GM19239 (cell line): ENCODE results near the gene HLA-DPA1.
"Not testable (repeated sequence)": the region's sequence is repeated elsewhere in the genome, so short reads cannot be mapped to it uniquely, and the experiment has no call there.

Experiments used
- DNase-seq: peaks from one replicate; pipeline ENCODE4 v3.0.0; 2011; ENCODE audit warnings: low spot score; ENCODE audit not compliant: insufficient read length
- FAIRE-seq: peaks from 2 replicates; lab custom pipeline; 2011; peaks lifted over from hg19 to GRCh38; lab: Jason Lieb, UNC

The HLA-DPA1 gene

GRCh38 chr6:33073431-33073871 is at the start of gene HLA-DPA1:
TSS of gene HLA-DPA1 (minus strand) at chr6:33073649.
- FAIRE-seq (peak; percentile 100), DNase-seq (peak; percentile 71)

- no peak for FAIRE-seq
These were observed 49.7 kb upstream of the HLA-DPA1 start for GRCh38 chr6:33123181-33123580.

GRCh38 chr6:33120001-33120400 is 46.6 kb upstream of the HLA-DPA1 start:
- FAIRE-seq (no peak), DNase-seq (no peak)

More at GRCh38 chr6:33123181-33123580, 49.7 kb upstream of the HLA-DPA1 start:
- DNase-seq: no peak

GRCh38 chr6:33118525-33119123 is 45.2 kb upstream of the HLA-DPA1 start:
- DNase-seq (no peak), FAIRE-seq (peak; percentile 78)

- FAIRE-seq (peak; percentile 4), DNase-seq (no peak)
These were observed 44.4 kb upstream of the HLA-DPA1 start for GRCh38 chr6:33117811-33118277.

- FAIRE-seq: no peak
- no peak for DNase-seq
These were observed 43.6 kb upstream of the HLA-DPA1 start for GRCh38 chr6:33116841-33117711.

GRCh38 chr6:33116417-33116816 is 43.0 kb upstream of the HLA-DPA1 start:
- FAIRE-seq: no peak
- no peak for DNase-seq

GRCh38 chr6:33114406-33114805 is 41.0 kb upstream of the HLA-DPA1 start:
- FAIRE-seq: peak; percentile 91
- DNase-seq: no peak

GRCh38 chr6:33113755-33114154 is 40.3 kb upstream of the HLA-DPA1 start:
- DNase-seq (no peak), FAIRE-seq (no peak)

GRCh38 chr6:33112148-33112547 is 38.7 kb upstream of the HLA-DPA1 start:
- peak; percentile 55 for DNase-seq
- peak; percentile 91 for FAIRE-seq

- FAIRE-seq (no peak), DNase-seq (no peak)
These were observed 34.9 kb upstream of the HLA-DPA1 start for GRCh38 chr6:33108307-33108706.

GRCh38 chr6:33107641-33108040 is 34.2 kb upstream of the HLA-DPA1 start:
- FAIRE-seq (no peak), DNase-seq (no peak)

GRCh38 chr6:33105916-33106871 is 32.7 kb upstream of the HLA-DPA1 start:
- FAIRE-seq (peak; percentile 35), DNase-seq (no peak)

GRCh38 chr6:33105386-33105785 is 31.9 kb upstream of the HLA-DPA1 start:
- DNase-seq: no peak
- FAIRE-seq: no peak

- DNase-seq (no peak), FAIRE-seq (no peak)
These were observed 31.4 kb upstream of the HLA-DPA1 start for GRCh38 chr6:33104887-33105286.

- DNase-seq (no peak), FAIRE-seq (no peak)
These were observed 30.3 kb upstream of the HLA-DPA1 start for GRCh38 chr6:33103776-33104175.

GRCh38 chr6:33101121-33101737 is 27.8 kb upstream of the HLA-DPA1 start:
- not testable (repeated sequence) for DNase-seq, FAIRE-seq

- FAIRE-seq (no peak), DNase-seq (no peak)
These were observed 22.2 kb upstream of the HLA-DPA1 start for GRCh38 chr6:33095681-33096080.

- FAIRE-seq: no peak
These were observed 20.4 kb upstream of the HLA-DPA1 start for GRCh38 chr6:33093855-33094254.

GRCh38 chr6:33092385-33092784 is 18.9 kb upstream of the HLA-DPA1 start:
- FAIRE-seq (no peak), DNase-seq (no peak)

More at GRCh38 chr6:33093855-33094254, 20.4 kb upstream of the HLA-DPA1 start:
- DNase-seq: no peak
